SJCRH30 (cell line): ENCODE results near the gene SLC22A12. TPM values are rescaled to one million over a fixed set of nuclear protein-coding genes. Genes with fewer than 3 reads are reported as not detected.

Experiments used
- DNase-seq, 2 experiments: peaks; one replicate each; pipeline ENCODE4 v3.0.0-alpha.2; 2015 to 2020
- H3K27ac ChIP-seq: fragments of 250-450 bp; sonication (Bioruptor Pico); 2 replicates; pipeline ENCODE4 v1.5.1; 2020; ENCODE audit warnings: mild to moderate bottlenecking, moderate library complexity
- H3K27me3 ChIP-seq: fragments of 250-450 bp; sonication (Bioruptor Pico); 2 replicates; pipeline ENCODE4 v1.5.1; 2020; ENCODE audit warnings: mild to moderate bottlenecking, moderate library complexity
- H3K36me3 ChIP-seq: fragments of 250-450 bp; sonication (Bioruptor Pico); 2 replicates; pipeline ENCODE4 v1.5.1; 2020; ENCODE audit warnings: mild to moderate bottlenecking, moderate library complexity
- H3K4me1 ChIP-seq: fragments of 250-450 bp; sonication (Bioruptor Pico); 2 replicates; pipeline ENCODE4 v1.5.1; 2020; ENCODE audit warnings: mild to moderate bottlenecking, moderate library complexity
- H3K4me3 ChIP-seq: fragments of 250-450 bp; sonication (Bioruptor Pico); 2 replicates; pipeline ENCODE4 v1.5.1; 2020; ENCODE audit warnings: mild to moderate bottlenecking, moderate library complexity
- H3K9me3 ChIP-seq: fragments of 250-450 bp; sonication (Bioruptor Pico); replicated peaks from 2 replicates; pipeline ENCODE4 v1.5.1; 2020; ENCODE audit warnings: mild to moderate bottlenecking, moderate library complexity
- total RNA-seq: library from RNA; depleted of rRNA; stranded (reverse); fragments of >200 nt; shearing (Covaris generic); gene quantifications from 2 replicates; pipeline ENCODE4 v1.2.3, GENCODE V29; 2014

SLC22A12 gene
- total RNA-seq, 1 experiment from 2014 or later, result not detected

- H3K36me3 ChIP-seq, result no peaks in the 10 kb centered on the region
- H3K4me1 ChIP-seq, result no peaks in the 10 kb centered on the region
- no peak overlapping the region for H3K27ac ChIP-seq
- no peak overlapping the region for H3K4me3 ChIP-seq
- H3K9me3 ChIP-seq, result no peaks in the 10 kb centered on the region
- no peaks in the 10 kb centered on the region for H3K27me3 ChIP-seq
- no peak for DNase-seq
Observed at GRCh38 chr11:64632237-64632636, 41.2 kb downstream of the SLC22A12 start.

- Histone ChIP-seq H3K4me3 (no peak overlapping the region), H3K36me3 (no peaks in the 10 kb centered on the region), H3K9me3 (no peaks in the 10 kb centered on the region), H3K27ac (no peak overlapping the region), H3K4me1 (no peaks in the 10 kb centered on the region), H3K27me3 (no peaks in the 10 kb centered on the region)
- no peak for DNase-seq
Observed at GRCh38 chr11:64632654-64633053, 41.6 kb downstream of the SLC22A12 start.

- DNase-seq, result no peak
- no peaks in the 10 kb centered on the region for H3K9me3 ChIP-seq
- no peaks in the 10 kb centered on the region; the same call in 1 of the 2 replicates for H3K27me3 ChIP-seq
- no peak overlapping the region for H3K4me3 ChIP-seq
- H3K27ac ChIP-seq, result no peak overlapping the region
- no peaks in the 10 kb centered on the region for H3K36me3 ChIP-seq
- no peaks in the 10 kb centered on the region for H3K4me1 ChIP-seq
Observed at GRCh38 chr11:64633555-64634159, 42.6 kb downstream of the SLC22A12 start.

- Histone ChIP-seq H3K9me3 (no peaks in the 10 kb centered on the region), H3K4me3 (no peak overlapping the region), H3K27ac (no peak overlapping the region), H3K27me3 (no peaks in the 10 kb centered on the region; the same call in 1 of the 2 replicates), H3K4me1 (no peaks in the 10 kb centered on the region), H3K36me3 (no peaks in the 10 kb centered on the region)
- DNase-seq, result no peak
Observed at GRCh38 chr11:64637334-64638017, 46.5 kb downstream of the SLC22A12 start.

- H3K4me3 ChIP-seq, result no peak overlapping the region
- H3K9me3 ChIP-seq, result no peaks in the 10 kb centered on the region
- no peaks in the 10 kb centered on the region for H3K4me1 ChIP-seq
- no peaks in the 10 kb centered on the region for H3K36me3 ChIP-seq
- DNase-seq, result no peak
- H3K27me3 ChIP-seq, result no peaks in the 10 kb centered on the region; the same call in 1 of the 2 replicates
- no peak overlapping the region for H3K27ac ChIP-seq
Observed at GRCh38 chr11:64638018-64638665, 47.1 kb downstream of the SLC22A12 start.

GRCh38 chr11:64638829-64639228 lies 47.8 kb downstream of the SLC22A12 start:
- H3K36me3 ChIP-seq, result no peaks in the 10 kb centered on the region
- no peak overlapping the region for H3K4me3 ChIP-seq
- H3K27me3 ChIP-seq, result no peaks in the 10 kb centered on the region; the same call in 1 of the 2 replicates
- H3K4me1 ChIP-seq, result no peaks in the 10 kb centered on the region
- DNase-seq, result no peak
- H3K27ac ChIP-seq, result no peak overlapping the region
- H3K9me3 ChIP-seq, result no peaks in the 10 kb centered on the region

- H3K27me3 ChIP-seq, result no peaks in the 10 kb centered on the region; the same call in 1 of the 2 replicates
- no peaks in the 10 kb centered on the region for H3K36me3 ChIP-seq
- H3K4me1 ChIP-seq, result no peaks in the 10 kb centered on the region
- no peak overlapping the region for H3K27ac ChIP-seq
- H3K9me3 ChIP-seq, result no peaks in the 10 kb centered on the region
- DNase-seq, result no peak
- H3K4me3 ChIP-seq, result no peak overlapping the region
Observed at GRCh38 chr11:64639885-64640284, 48.9 kb downstream of the SLC22A12 start.

GRCh38 chr11:64641596-64642417 lies 50.8 kb downstream of the SLC22A12 start:
- H3K27ac ChIP-seq, result no peak overlapping the region
- H3K9me3 ChIP-seq, result no peaks in the 10 kb centered on the region
- DNase-seq, result no peak
- H3K36me3 ChIP-seq, result no peaks in the 10 kb centered on the region
- no peak overlapping the region for H3K4me3 ChIP-seq
- H3K27me3 ChIP-seq, result no peaks in the 10 kb centered on the region; the same call in 1 of the 2 replicates
- no peaks in the 10 kb centered on the region for H3K4me1 ChIP-seq

GRCh38 chr11:64642418-64642735 lies 51.4 kb downstream of the SLC22A12 start:
- Histone ChIP-seq H3K36me3 (no peaks in the 10 kb centered on the region), H3K4me3 (no peak overlapping the region), H3K9me3 (no peaks in the 10 kb centered on the region), H3K4me1 (no peaks in the 10 kb centered on the region), H3K27me3 (no peaks in the 10 kb centered on the region; the same call in 1 of the 2 replicates), H3K27ac (no peak overlapping the region)
- DNase-seq, result no peak

GRCh38 chr11:64642871-64643255 lies 51.8 kb downstream of the SLC22A12 start:
- H3K4me3 ChIP-seq, result no peak overlapping the region
- no peak overlapping the region for H3K27ac ChIP-seq
- no peaks in the 10 kb centered on the region for H3K36me3 ChIP-seq
- no peak for DNase-seq
- H3K9me3 ChIP-seq, result no peaks in the 10 kb centered on the region
- H3K27me3 ChIP-seq, result no peaks in the 10 kb centered on the region; the same call in 1 of the 2 replicates
- H3K4me1 ChIP-seq, result no peaks in the 10 kb centered on the region

- no peaks in the 10 kb centered on the region for H3K9me3 ChIP-seq
- DNase-seq, result no peak
- H3K4me1 ChIP-seq, result no peaks in the 10 kb centered on the region
- no peak overlapping the region for H3K27ac ChIP-seq
- H3K27me3 ChIP-seq, result no peaks in the 10 kb centered on the region; the same call in 1 of the 2 replicates
- no peaks in the 10 kb centered on the region for H3K36me3 ChIP-seq
- H3K4me3 ChIP-seq, result no peak overlapping the region
Observed at GRCh38 chr11:64643256-64643881, 52.3 kb downstream of the SLC22A12 start.

GRCh38 chr11:64643920-64644646 lies 53.1 kb downstream of the SLC22A12 start:
- Histone ChIP-seq H3K4me3 (no peak overlapping the region), H3K36me3 (no peaks in the 10 kb centered on the region), H3K27ac (no peak overlapping the region), H3K27me3 (no peaks in the 10 kb centered on the region), H3K9me3 (no peaks in the 10 kb centered on the region), H3K4me1 (no peaks in the 10 kb centered on the region)
- no peak for DNase-seq

- DNase-seq, result peak in 1 of 2 experiments; percentile 13
- H3K27me3 ChIP-seq, result no peaks in the 10 kb centered on the region
Observed at GRCh38 chr11:64644647-64645275, 53.7 kb downstream of the SLC22A12 start.

More at GRCh38 chr11:64644647-64645275, 53.7 kb downstream of the SLC22A12 start:
- H3K4me3 ChIP-seq, result no peak overlapping the region
- no peaks in the 10 kb centered on the region for H3K9me3 ChIP-seq
- H3K36me3 ChIP-seq, result no peaks in the 10 kb centered on the region
- H3K4me1 ChIP-seq, result no peaks in the 10 kb centered on the region
- no peak overlapping the region for H3K27ac ChIP-seq
